IMR-90 (cell line): ENCODE results near the gene NTM.

Experiments
- BHLHE40 ChIP-seq: fragments of 150-350 bp; IDR thresholded peaks from 2 replicates; pipeline ENCODE4 v1.6.1; 2016; ENCODE audit warnings: mild to moderate bottlenecking, low read depth, low read length
- CTCF ChIP-seq: conservative IDR thresholded peaks from 2 replicates; pipeline ENCODE4 v1.5.1; 2012; ENCODE audit warnings: mild to moderate bottlenecking, low read depth, low read length, improper control_type of control experiment
- POLR2A ChIP-seq: IDR thresholded peaks from 2 replicates; pipeline ENCODE4 v1.6.1; 2012; ENCODE audit warnings: mild to moderate bottlenecking, low read depth, low read length

GRCh38 chr11:132052342-132052741 is 681.9 kb downstream of the NTM start:
- TF ChIP-seq POLR2A = no peak
- no peak for TF ChIP-seq CTCF
- TF ChIP-seq BHLHE40 = no peak
